ENCODE measurements around the gene AXDND1. TPM values are rescaled to one million over a fixed set of nuclear protein-coding genes. Genes with fewer than 3 reads are reported as not detected.
A peak's percentile ranks its signal among the peaks of the same experiment; 100 is the strongest.

AXDND1 gene
- total and polyA plus RNA-seq, 9 of the 15 experiments (the other 6 are each of a cell fraction or from before 2014, with no cell fraction given): 0.03 to 0.13 (median 0.06) TPM; not detected in 5

GRCh38 chr1:179369751-179370341 lies 4.1 kb downstream of the AXDND1 start (continued):
- TF ChIP-seq NR1H2 (CRISPR knock-in tag; IDR thresholded peaks at IDR 0.05) (no peak), ZNF449 (CRISPR knock-in tag; IDR thresholded peaks at IDR 0.05) (0 out of 2 replicates have a peak, but pooled peaks have one; percentile 25), DPF2 (IDR thresholded peaks at IDR 0.05) (no peak), SNAPC5 (CRISPR knock-in tag; IDR thresholded peaks at IDR 0.05) (no peak), ZNF592 (IDR thresholded peaks at IDR 0.05) (0 out of 2 replicates have a peak, but pooled peaks have one; percentile 20), ZNF24 (IDR thresholded peaks at IDR 0.05) (no peak), ARID3A (IDR thresholded peaks at IDR 0.05; ENCODE audit: borderline replicate concordance, low read depth, low read length) (peak; percentile 67; the same call in 1 of the 2 replicates), FUS (optimal IDR thresholded peaks at IDR 0.05; ENCODE audit: low read depth, low read length) (no peak), FOXO4 (CRISPR knock-in tag; IDR thresholded peaks at IDR 0.05) (no peak), ARNT (IDR thresholded peaks at IDR 0.05) (peak in 1 of 2 experiments; percentile 23; a peak in 1 of 4 replicates), E2F6 (IDR thresholded peaks at IDR 0.05; ENCODE audit: borderline replicate concordance in 1 of 2, extremely low read depth in 1 of 2, insufficient read depth in 1 of 2, insufficient read length in 1 of 2, low read depth in 1 of 2, low read length in 1 of 2, poor library complexity in 1 of 2, severe bottlenecking in 1 of 2) (no peak), SMARCA5 (IDR thresholded peaks at IDR 0.05) (no peak), OTX1 (CRISPR knock-in tag; IDR thresholded peaks at IDR 0.05) (no peak), SREBF1 (IDR thresholded peaks at IDR 0.05; ENCODE audit: borderline replicate concordance, low read depth, low read length) (no peak), SP1 (CRISPR knock-in tag; IDR thresholded peaks at IDR 0.05) (no peak), DIDO1 (tag; IDR thresholded peaks at IDR 0.05; ENCODE audit: low read depth) (no peak)

Measured in K562 (cell line).